Liver (tissue), 3 donors: ENCODE measurements around the gene RAMP2.

ENCODE experiments used
- GABPA ChIP-seq, 2 donors: IDR thresholded peaks in 1 of 2; conservative IDR thresholded peaks in 1 of 2; 2 replicates each; pipeline ENCODE4 v1.6.1; 2016; ENCODE audit warnings: antibody characterized with exemption in 2 of 2, mild to moderate bottlenecking in 1 of 2, moderate library complexity in 1 of 2
- JUND ChIP-seq, 2 donors: IDR thresholded peaks; 2 replicates each; pipeline ENCODE4 v1.6.1; 2016; ENCODE audit warnings: antibody characterized with exemption in 2 of 2
- MAX ChIP-seq: IDR thresholded peaks from 2 replicates; pipeline ENCODE4 v1.6.1; 2016; ENCODE audit warnings: antibody characterized with exemption
- NR2F2 ChIP-seq: IDR thresholded peaks from 2 replicates; pipeline ENCODE4 v1.6.1; 2016; ENCODE audit warnings: antibody characterized with exemption
- RAD21 ChIP-seq, 2 donors: IDR thresholded peaks; 2 replicates each; pipeline ENCODE4 v1.6.1; 2016; ENCODE audit warnings: antibody characterized with exemption in 2 of 2, mild to moderate bottlenecking in 2 of 2
- REST ChIP-seq: IDR thresholded peaks from 2 replicates; pipeline ENCODE4 v1.6.1; 2016; ENCODE audit warnings: antibody characterized with exemption, mild to moderate bottlenecking
- RXRA ChIP-seq, 2 donors: IDR thresholded peaks; 2 replicates each; pipeline ENCODE4 v1.6.1; 2017 to 2018; ENCODE audit warnings: antibody characterized with exemption in 2 of 2, mild to moderate bottlenecking in 1 of 2
- TAF1 ChIP-seq: conservative IDR thresholded peaks from 2 replicates; pipeline ENCODE4 v1.6.1; 2016; ENCODE audit warnings: antibody characterized with exemption, mild to moderate bottlenecking
- ZBTB33 ChIP-seq: IDR thresholded peaks from 2 replicates; pipeline ENCODE4 v1.6.1; 2016; ENCODE audit warnings: antibody characterized with exemption
- TF ChIP-seq, protein P1 (sequence below): fragments of 150-350 bp; IDR thresholded peaks from 2 replicates; pipeline ENCODE4 v1.5.1; 2017; ENCODE audit warnings: improper control_type of control experiment, low read depth, low read length; ENCODE audit not compliant: missing input control
- donor health status: healthy.
- donor health status: healthy.

GRCh38 chr17:42779304-42779935 lies 18.4 kb downstream of the RAMP2 start:
- TF ChIP-seq, protein P1, sequence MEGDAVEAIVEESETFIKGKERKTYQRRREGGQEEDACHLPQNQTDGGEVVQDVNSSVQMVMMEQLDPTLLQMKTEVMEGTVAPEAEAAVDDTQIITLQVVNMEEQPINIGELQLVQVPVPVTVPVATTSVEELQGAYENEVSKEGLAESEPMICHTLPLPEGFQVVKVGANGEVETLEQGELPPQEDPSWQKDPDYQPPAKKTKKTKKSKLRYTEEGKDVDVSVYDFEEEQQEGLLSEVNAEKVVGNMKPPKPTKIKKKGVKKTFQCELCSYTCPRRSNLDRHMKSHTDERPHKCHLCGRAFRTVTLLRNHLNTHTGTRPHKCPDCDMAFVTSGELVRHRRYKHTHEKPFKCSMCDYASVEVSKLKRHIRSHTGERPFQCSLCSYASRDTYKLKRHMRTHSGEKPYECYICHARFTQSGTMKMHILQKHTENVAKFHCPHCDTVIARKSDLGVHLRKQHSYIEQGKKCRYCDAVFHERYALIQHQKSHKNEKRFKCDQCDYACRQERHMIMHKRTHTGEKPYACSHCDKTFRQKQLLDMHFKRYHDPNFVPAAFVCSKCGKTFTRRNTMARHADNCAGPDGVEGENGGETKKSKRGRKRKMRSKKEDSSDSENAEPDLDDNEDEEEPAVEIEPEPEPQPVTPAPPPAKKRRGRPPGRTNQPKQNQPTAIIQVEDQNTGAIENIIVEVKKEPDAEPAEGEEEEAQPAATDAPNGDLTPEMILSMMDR, result no peak
- no peak for TF ChIP-seq ZBTB33
- no peak for TF ChIP-seq NR2F2
- no peak for TF ChIP-seq REST
- no peak for TF ChIP-seq MAX
- TF ChIP-seq GABPA (IDR thresholded peaks at IDR 0.05 in 1 of 2, conservative IDR thresholded peaks at IDR 0.05 in 1 of 2), result no peak
- no peak for TF ChIP-seq RAD21 (IDR thresholded peaks at IDR 0.05)
- TF ChIP-seq RXRA (IDR thresholded peaks at IDR 0.05), result no peak
- TF ChIP-seq JUND (IDR thresholded peaks at IDR 0.05), result no peak
- no peak for TF ChIP-seq TAF1
